Kidney (tissue), 14 donors: Measurements from ENCODE around the gene MEGF6. TPM values are rescaled to one million over a fixed set of nuclear protein-coding genes. Genes with fewer than 3 reads are reported as not detected.

Experiments
- DNase-seq, 5 donors: peaks; one replicate each; pipeline ENCODE4 v3.0.0-alpha.2; 2013 to 2020
- FAIRE-seq: peaks from 2 replicates; lab custom pipeline; 2012; peaks lifted over from hg19 to GRCh38; lab: Jason Lieb, UNC
- H3K27ac ChIP-seq, 2 donors: one replicate each; pipeline ENCODE4 v1.7.0; 2013; ENCODE audit warnings: low read depth in 2 of 2, low read length in 2 of 2, inconsistent platforms in 1 of 2
- H3K27me3 ChIP-seq: one replicate; pipeline ENCODE4 v1.7.1; 2013; ENCODE audit warnings: low read length, inconsistent platforms; ENCODE audit not compliant: control insufficient read depth, insufficient read depth
- H3K36me3 ChIP-seq, 3 donors: one replicate each; pipeline versions ENCODE4 v1.7.0 to v1.7.1; 2013; ENCODE audit warnings: low read length in 3 of 3, control low read depth in 1 of 3, inconsistent platforms in 1 of 3; ENCODE audit not compliant: insufficient read depth in 3 of 3, control insufficient read depth in 2 of 3
- H3K4me1 ChIP-seq, 3 donors: one replicate each; pipeline versions ENCODE4 v1.7.0 to v1.7.1; 2013; ENCODE audit warnings: low read length in 3 of 3, inconsistent platforms in 1 of 3, low read depth in 1 of 3; ENCODE audit not compliant: control insufficient read depth in 2 of 3, insufficient read depth in 2 of 3
- H3K4me3 ChIP-seq, 3 donors: one replicate each; pipeline versions ENCODE4 v1.7.0 to v1.8.1; 2013; ENCODE audit warnings: low read length in 3 of 3, control low read depth in 1 of 3, inconsistent platforms in 1 of 3
- H3K9ac ChIP-seq, 3 donors: one replicate each; pipeline versions ENCODE4 v1.7.0 to v1.7.1; 2013; ENCODE audit warnings: low read length in 3 of 3, control low read depth in 1 of 3, inconsistent platforms in 1 of 3
- H3K9me3 ChIP-seq, 3 donors: one replicate each; pipeline versions ENCODE4 v1.7.0 to v1.7.1; 2013; ENCODE audit warnings: low read length in 3 of 3, control low read depth in 1 of 3, inconsistent platforms in 1 of 3; ENCODE audit not compliant: control insufficient read depth in 2 of 3, insufficient read depth in 1 of 3
- CTCF ChIP-seq: IDR thresholded peaks from 3 replicates; pipeline ENCODE4 v1.5.1; 2012; ENCODE audit warnings: mild to moderate bottlenecking, moderate library complexity, borderline replicate concordance; ENCODE audit not compliant: insufficient read depth; ENCODE audit errors: extremely low read depth
- intact Hi-C: fragments of 100-400 bp; cut with DNase I; formaldehyde crosslinking; loops from one replicate; pipeline ENCODE4 v1.11.1; 2022
- polyA plus RNA-seq: library from polyadenylated mRNA; stranded (reverse); fragments of 350-450 nt; fragmentation: Illumina TruSeq; extraction: RNeasy Lipid Tissue Mini Kit (QIAGEN cat#74804); gene quantifications from one replicate; pipeline ENCODE4 v1.2.3, GENCODE V29; 2014; ENCODE audit warnings: low read depth, low replicate concordance; ENCODE audit not compliant: insufficient read depth
- total RNA-seq: library from RNA; stranded (reverse); fragmentation: NEBNext Ultra II Directional; extraction: Animal tissue kit (Norgen Biotek cat#: 25700); gene quantifications from one replicate; pipeline ENCODE4 v1.2.1, GENCODE V29; 2021
- donor health status: control.
- donor health status: control.
- donor health status: control.
- donor health status: control.
- donor health status: control.
- donor health status: DM: yes; HTN: yes; CAD: no.
- donor health status: Normal renal cell carcinoma (clear cell type).

Gene MEGF6
- total and polyA plus RNA-seq, 2 donors from 2014 or later = 2.8 to 10.9 TPM

- FAIRE-seq = no peak
- DNase-seq = no peak
These were observed 8.2 kb downstream of the MEGF6 start for GRCh38 chr1:3603156-3603555.

GRCh38 chr1:3602375-3602774, 8.9 kb downstream of the MEGF6 start:
- no peak overlapping the region for H3K9ac ChIP-seq
- intact Hi-C loops = no loop called here
- H3K27ac ChIP-seq = no peak overlapping the region
- no peaks in the 10 kb centered on the region for H3K9me3 ChIP-seq
- H3K4me3 ChIP-seq = no peak overlapping the region
- H3K36me3 ChIP-seq = no peaks in the 10 kb centered on the region
- no peak for DNase-seq
- TF ChIP-seq CTCF = no peak
- no peaks in the 10 kb centered on the region for H3K4me1 ChIP-seq
- no peak for FAIRE-seq
- no peaks in the 10 kb centered on the region for H3K27me3 ChIP-seq

More at GRCh38 chr1:3603156-3603555, 8.2 kb downstream of the MEGF6 start:
- H3K27ac ChIP-seq = no peak overlapping the region
- intact Hi-C loops = no loop called here
- no peak overlapping the region for H3K4me3 ChIP-seq
- H3K9ac ChIP-seq = no peak overlapping the region
- no peaks in the 10 kb centered on the region for H3K4me1 ChIP-seq
- H3K27me3 ChIP-seq = no peaks in the 10 kb centered on the region
- TF ChIP-seq CTCF = no peak
- H3K36me3 ChIP-seq = no peaks in the 10 kb centered on the region
- no peaks in the 10 kb centered on the region for H3K9me3 ChIP-seq

- H3K4me3 ChIP-seq = no peak overlapping the region
- H3K27ac ChIP-seq = no peak overlapping the region
- no peaks in the 10 kb centered on the region for H3K36me3 ChIP-seq
- H3K4me1 ChIP-seq = no peaks in the 10 kb centered on the region
- H3K9ac ChIP-seq = no peak overlapping the region
- FAIRE-seq (no peak), DNase-seq (no peak)
- intact Hi-C loops = no loop called here
- no peak for TF ChIP-seq CTCF
- no peaks in the 10 kb centered on the region for H3K27me3 ChIP-seq
- H3K9me3 ChIP-seq = no peaks in the 10 kb centered on the region
These were observed 9.6 kb downstream of the MEGF6 start for GRCh38 chr1:3601743-3602142.

GRCh38 chr1:3600354-3600753, 11.0 kb downstream of the MEGF6 start:
- no peaks in the 10 kb centered on the region for H3K9me3 ChIP-seq
- H3K4me3 ChIP-seq = no peak overlapping the region
- DNase-seq (no peak), FAIRE-seq (no peak)
- H3K4me1 ChIP-seq = no peaks in the 10 kb centered on the region
- H3K27ac ChIP-seq = no peak overlapping the region
- intact Hi-C loops = no loop called here
- no peak overlapping the region for H3K9ac ChIP-seq
- no peaks in the 10 kb centered on the region for H3K27me3 ChIP-seq
- no peaks in the 10 kb centered on the region for H3K36me3 ChIP-seq
- no peak for TF ChIP-seq CTCF
